Measurements from ENCODE around the gene KRTAP5-6.

KRTAP5-6 gene

GRCh38 chr11:1729692-1730011 lies 32.7 kb downstream of the KRTAP5-6 start:
- TF ChIP-seq ZNF639 (tag by site-specific recombination; IDR thresholded peaks at IDR 0.05) = no peak
- TF ChIP-seq ZNF529 (tag by site-specific recombination; IDR thresholded peaks at IDR 0.05; ENCODE audit: insufficient replicate concordance) = no peak
- no peak for TF ChIP-seq TRIM28 (IDR thresholded peaks at IDR 0.05; ENCODE audit: borderline replicate concordance, low read length)
- TF ChIP-seq ZFHX2 (tag by site-specific recombination; conservative IDR thresholded peaks at IDR 0.05) = no peak
- no peak for TF ChIP-seq ZNF670 (tag by site-specific recombination; IDR thresholded peaks at IDR 0.05; ENCODE audit: low read depth)
- no peak for TF ChIP-seq ZNF362 (tag by site-specific recombination; IDR thresholded peaks at IDR 0.05)
- TF ChIP-seq ZBTB11 (tag by site-specific recombination; conservative IDR thresholded peaks at IDR 0.05; ENCODE audit: low read depth) = no peak
- TF ChIP-seq ZNF423 (tag by site-specific recombination; IDR thresholded peaks at IDR 0.05) = no peak
- no peak for TF ChIP-seq BCL11B (tag by site-specific recombination; IDR thresholded peaks at IDR 0.05; ENCODE audit: low read depth)
- TF ChIP-seq SP2 (tag by site-specific recombination; IDR thresholded peaks at IDR 0.05) = no peak
- POLR2A ChIA-PET = no interaction called here
- Histone ChIP-seq H3K4me3 (ENCODE audit: low read depth, low read length) (no peak overlapping the region), H3K27ac (ENCODE audit: extremely low read depth, low read depth, low read length) (no peak overlapping the region), H3K9me3 (ENCODE audit: control insufficient read depth, insufficient read depth, low read depth, low read length) (no peaks in the 10 kb centered on the region), H3K4me1 (ENCODE audit: control insufficient read depth, insufficient read depth, low read length) (no peaks in the 10 kb centered on the region), H3K36me3 (ENCODE audit: control insufficient read depth in 2 of 2, insufficient read depth in 1 of 2, low read length in 2 of 2) (no peaks in the 10 kb centered on the region)
- CTCF ChIA-PET = interaction anchor here (1.4 kb wide), 1 partner anchor 36 kb away, joined by 5 read pairs; no protein-coding TSS in a partner anchor

GRCh38 chr11:1730059-1730629 lies 33.1 kb downstream of the KRTAP5-6 start:
- POLR2A ChIA-PET = interaction anchor here (0.5 kb wide), 1 partner anchor 305 kb away, joined by 3 read pairs; no protein-coding TSS in a partner anchor
- TF ChIP-seq KLF1 (tag by site-specific recombination; IDR thresholded peaks at IDR 0.05) = no peak
- no peak for TF ChIP-seq PRDM10 (tag by site-specific recombination; IDR thresholded peaks at IDR 0.05)
- TF ChIP-seq KLF16 (tag by site-specific recombination; IDR thresholded peaks at IDR 0.05) = no peak
- no peak for TF ChIP-seq SETDB1 (IDR thresholded peaks at IDR 0.05; ENCODE audit: insufficient read length, low read length)
- no peak for TF ChIP-seq ZSCAN5A (tag by site-specific recombination; IDR thresholded peaks at IDR 0.05)
- TF ChIP-seq ZNF133 (tag by site-specific recombination; IDR thresholded peaks at IDR 0.05) = no peak
- no peak for TF ChIP-seq ZNF623 (tag by site-specific recombination; IDR thresholded peaks at IDR 0.05)
- no peak for TF ChIP-seq ZNF350 (tag by site-specific recombination; IDR thresholded peaks at IDR 0.05)
- TF ChIP-seq ZNF354C (tag by site-specific recombination; IDR thresholded peaks at IDR 0.05; ENCODE audit: borderline replicate concordance, low read depth) = no peak
- TF ChIP-seq ZNF114 (tag by site-specific recombination; IDR thresholded peaks at IDR 0.05) = no peak
- TF ChIP-seq ZFHX2 (tag by site-specific recombination; conservative IDR thresholded peaks at IDR 0.05) = no peak
- no peak for TF ChIP-seq SCRT2 (tag by site-specific recombination; IDR thresholded peaks at IDR 0.05)
- no peak for TF ChIP-seq ZFP41 (tag by site-specific recombination; IDR thresholded peaks at IDR 0.05; ENCODE audit: borderline replicate concordance)
- TF ChIP-seq OVOL3 (tag by site-specific recombination; IDR thresholded peaks at IDR 0.05) = no peak
- no peak for TF ChIP-seq ZNF510 (tag by site-specific recombination; IDR thresholded peaks at IDR 0.05; ENCODE audit: insufficient replicate concordance)

More at GRCh38 chr11:1730059-1730629, 33.1 kb downstream of the KRTAP5-6 start:
- Histone ChIP-seq H3K9me3 (ENCODE audit: control insufficient read depth, insufficient read depth, low read depth, low read length) (no peaks in the 10 kb centered on the region), H3K4me1 (ENCODE audit: control insufficient read depth, insufficient read depth, low read length) (no peaks in the 10 kb centered on the region), H3K36me3 (ENCODE audit: control insufficient read depth in 2 of 2, insufficient read depth in 1 of 2, low read length in 2 of 2) (no peaks in the 10 kb centered on the region), H3K4me3 (ENCODE audit: low read depth, low read length) (no peak overlapping the region), H3K27ac (ENCODE audit: extremely low read depth, low read depth, low read length) (no peak overlapping the region)
- CTCF ChIA-PET = interaction anchor here (1.4 kb wide), 1 partner anchor 36 kb away, joined by 5 read pairs; no protein-coding TSS in a partner anchor
